HG03442 (cell line): Measurements from ENCODE around the gene AGGF1.
"Not testable (repeated sequence)": the region's sequence is repeated elsewhere in the genome, so short reads cannot be mapped to it uniquely, and the experiment has no call there.

Experiments
- ATAC-seq: cut with Tn5 transposase; IDR thresholded peaks from one replicate; pipeline ENCODE4 v1.9.1; 2021; ENCODE audit warnings: mild to moderate bottlenecking, moderate library complexity; ENCODE audit not compliant: unreplicated experiment

Gene AGGF1, protein sequence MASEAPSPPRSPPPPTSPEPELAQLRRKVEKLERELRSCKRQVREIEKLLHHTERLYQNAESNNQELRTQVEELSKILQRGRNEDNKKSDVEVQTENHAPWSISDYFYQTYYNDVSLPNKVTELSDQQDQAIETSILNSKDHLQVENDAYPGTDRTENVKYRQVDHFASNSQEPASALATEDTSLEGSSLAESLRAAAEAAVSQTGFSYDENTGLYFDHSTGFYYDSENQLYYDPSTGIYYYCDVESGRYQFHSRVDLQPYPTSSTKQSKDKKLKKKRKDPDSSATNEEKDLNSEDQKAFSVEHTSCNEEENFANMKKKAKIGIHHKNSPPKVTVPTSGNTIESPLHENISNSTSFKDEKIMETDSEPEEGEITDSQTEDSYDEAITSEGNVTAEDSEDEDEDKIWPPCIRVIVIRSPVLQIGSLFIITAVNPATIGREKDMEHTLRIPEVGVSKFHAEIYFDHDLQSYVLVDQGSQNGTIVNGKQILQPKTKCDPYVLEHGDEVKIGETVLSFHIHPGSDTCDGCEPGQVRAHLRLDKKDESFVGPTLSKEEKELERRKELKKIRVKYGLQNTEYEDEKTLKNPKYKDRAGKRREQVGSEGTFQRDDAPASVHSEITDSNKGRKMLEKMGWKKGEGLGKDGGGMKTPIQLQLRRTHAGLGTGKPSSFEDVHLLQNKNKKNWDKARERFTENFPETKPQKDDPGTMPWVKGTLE

DNA sequence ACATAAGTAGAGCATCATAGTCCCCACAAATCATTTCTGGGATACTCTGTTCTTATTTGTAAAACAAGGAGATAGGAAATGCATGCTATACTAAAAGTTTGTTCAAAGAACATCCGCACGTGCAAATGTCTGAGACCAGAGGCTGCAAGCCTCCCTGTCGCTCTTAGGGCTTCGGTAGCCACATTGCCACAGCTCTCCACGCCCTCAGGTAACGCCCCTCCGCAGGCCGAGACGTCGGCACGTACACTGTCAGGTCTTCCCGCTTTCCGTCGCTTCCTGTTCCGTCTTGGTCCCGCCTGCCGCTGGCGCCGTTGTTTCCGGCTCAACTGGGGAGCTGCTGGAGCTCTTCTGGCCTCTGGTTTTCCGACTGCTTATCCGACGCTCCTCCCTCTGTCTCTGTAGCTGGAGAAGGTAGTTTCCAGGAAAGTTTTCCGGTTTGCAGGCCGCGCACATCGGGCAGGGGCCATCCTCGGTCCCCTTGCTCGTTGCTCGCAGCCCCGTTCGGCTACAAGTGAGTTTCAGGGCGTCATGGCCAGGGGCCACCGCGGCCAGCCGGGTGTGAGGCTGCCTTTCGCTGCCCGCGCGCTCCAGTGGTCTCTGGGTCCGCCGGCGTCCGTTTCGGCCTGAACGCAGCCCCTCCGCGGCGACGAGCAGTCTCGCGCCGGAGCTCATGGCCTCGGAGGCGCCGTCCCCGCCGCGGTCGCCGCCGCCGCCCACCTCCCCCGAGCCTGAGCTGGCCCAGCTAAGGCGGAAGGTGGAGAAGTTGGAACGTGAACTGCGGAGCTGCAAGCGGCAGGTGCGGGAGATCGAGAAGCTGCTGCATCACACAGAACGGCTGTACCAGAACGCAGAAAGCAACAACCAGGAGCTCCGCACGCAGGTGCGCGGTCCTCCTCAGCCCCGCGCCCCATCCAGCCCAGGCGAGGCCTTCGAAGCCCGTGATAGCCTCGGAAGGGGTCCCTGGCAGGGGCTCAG, at the start of gene AGGF1:
AGGF1 (plus strand) TSS at position 308 of the 975 bp plus-strand sequence; CDS start at position 671, 363 bp downstream.
- peak; percentile 98 for ATAC-seq

DNA sequence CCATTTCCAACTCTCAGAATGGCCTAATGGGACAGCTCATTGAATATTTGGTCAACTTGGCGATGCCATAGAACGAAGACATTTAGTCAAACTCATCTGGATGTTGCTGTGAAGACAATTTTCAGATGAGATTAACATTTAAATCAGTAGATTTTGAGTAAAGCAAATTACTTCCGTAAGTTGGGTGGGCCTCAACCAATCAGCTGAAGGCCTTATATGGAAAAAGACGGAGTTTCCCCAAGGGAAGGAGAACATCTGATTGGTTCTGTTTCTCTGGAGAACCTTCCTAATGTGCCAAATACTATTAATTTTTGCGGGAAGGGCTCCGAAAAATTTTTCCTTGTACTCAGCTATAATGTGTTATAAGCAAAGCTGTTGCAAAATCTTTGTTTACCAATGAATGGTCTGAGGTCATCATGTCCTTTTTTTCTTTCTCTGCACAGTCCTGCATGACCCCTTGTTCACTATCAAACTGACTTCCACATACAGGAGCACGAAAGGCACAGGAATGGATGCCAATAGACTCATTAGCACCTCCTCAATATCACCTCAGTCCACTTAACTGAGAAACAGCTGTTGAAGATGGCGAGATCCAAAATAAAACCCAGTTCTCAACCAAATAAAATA, 49.6 kb upstream of the AGGF1 start:
- no peak for ATAC-seq

DNA sequence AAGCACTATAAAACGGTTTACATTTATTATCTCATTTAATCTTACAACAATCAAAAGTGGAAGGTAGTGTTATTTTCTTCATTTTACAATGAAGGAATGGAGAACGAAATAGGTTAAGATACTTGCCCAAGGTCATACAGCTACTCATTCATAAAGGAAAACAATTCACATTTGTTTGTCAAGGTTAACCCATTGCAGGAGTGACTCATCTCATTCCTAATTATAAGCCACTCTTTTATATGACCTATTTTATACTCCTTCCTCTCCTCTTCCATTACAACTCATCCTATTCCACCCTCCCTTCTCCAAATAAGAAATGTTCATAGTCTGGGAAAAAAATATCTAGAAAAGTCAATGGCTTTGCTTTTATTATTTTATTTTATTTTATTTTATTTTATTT, 47.8 kb upstream of the AGGF1 start:
- ATAC-seq, result no peak

DNA sequence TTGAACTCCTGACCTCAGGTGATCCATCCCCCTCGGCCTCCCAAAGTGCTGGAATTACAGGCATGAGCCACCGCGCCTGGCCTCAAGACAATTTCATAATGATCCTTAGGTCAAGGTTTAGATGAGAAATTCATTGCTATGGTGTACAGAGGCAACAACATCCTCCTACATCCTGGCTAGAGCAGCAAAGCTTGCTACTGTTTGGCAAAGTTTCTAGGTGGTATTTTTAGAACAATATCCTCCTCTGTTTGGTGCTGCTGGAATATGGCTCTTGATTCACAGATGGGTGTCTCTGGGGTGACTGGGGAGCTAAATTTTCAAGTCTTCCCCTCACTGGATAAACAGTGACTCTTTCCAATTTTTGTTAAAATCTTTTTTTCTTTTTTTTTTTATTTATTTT, 46.7 kb upstream of the AGGF1 start:
- ATAC-seq, result no peak

DNA sequence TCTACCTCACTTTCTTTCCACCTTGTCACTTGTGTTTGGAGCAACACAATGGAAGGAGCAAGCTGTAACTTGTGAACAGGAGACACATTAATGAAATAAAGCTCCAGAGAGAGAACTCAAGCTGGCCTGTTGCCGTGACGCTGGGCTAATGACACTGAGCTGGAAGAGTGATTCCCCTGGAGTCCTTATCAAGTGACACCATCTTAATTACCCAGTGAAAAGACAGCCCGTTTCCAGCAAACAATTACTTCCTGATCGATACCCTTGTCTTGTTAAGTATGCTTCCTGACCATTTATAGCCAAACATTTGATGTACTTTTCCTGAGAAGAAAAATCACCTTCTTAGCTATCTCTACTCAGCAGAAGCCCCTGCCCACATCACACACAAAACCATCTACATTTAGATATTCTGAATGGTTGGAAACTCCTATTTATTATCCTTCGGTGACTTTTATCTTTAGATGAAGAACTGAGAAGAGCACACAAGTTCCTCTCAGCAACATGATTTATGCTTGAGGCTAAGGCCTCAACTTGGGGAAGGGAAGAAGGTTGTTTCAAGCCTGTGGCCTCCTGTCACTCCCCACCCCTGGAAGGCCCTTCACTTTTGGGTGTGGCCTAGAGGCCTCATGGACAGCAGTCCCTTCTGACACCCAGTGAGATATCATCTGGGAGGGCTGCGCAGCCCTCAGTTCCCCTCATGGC, 43.2 kb upstream of the AGGF1 start:
- ATAC-seq, result no peak

DNA sequence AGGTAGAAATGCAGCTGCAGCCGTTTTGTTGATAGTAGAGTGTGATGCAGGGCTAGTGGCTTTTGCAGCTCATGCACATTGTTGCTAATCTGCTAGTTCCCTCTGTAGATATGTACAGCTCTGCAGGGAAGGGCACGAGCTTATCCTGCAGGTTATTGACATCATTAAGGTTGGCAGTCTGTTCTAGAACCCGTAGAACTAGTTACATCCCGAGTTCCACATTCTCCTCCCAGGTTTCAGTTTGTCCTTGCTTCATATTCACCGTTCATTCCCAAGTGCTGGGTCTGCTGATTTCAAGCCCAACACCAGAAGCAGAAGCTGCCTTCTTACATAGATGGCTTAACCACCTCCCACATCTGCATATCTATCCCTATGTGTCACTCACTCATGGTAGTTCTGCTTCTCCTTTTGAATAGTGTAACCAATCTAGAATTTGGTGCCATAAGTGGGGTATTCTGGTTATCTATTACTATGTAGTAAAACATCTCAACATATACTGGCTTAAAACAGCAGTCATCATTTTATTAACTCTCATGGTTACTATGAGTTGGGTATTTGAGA, 39.2 kb upstream of the AGGF1 start:
- no peak for ATAC-seq

DNA sequence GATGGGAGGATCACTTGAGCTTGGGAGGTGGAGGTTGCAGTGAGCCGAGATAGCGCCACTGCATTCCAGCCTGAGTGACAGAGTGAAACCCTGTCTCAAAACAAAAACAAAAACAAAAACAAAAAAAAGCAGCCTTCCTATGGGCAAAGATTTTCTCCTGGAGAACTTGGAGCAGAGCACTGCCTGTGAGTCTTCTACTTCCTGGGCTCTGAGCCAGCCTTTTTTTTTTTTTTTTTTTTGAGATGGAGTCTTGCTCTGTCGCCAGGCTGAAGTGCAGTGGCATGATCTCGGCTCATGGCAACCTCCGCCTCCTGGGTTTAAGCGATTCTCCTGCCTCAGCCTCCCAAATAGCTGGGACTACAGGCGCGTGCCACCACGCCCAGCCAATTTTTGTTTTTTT, 36.8 kb upstream of the AGGF1 start:
- not testable (repeated sequence) for ATAC-seq

DNA sequence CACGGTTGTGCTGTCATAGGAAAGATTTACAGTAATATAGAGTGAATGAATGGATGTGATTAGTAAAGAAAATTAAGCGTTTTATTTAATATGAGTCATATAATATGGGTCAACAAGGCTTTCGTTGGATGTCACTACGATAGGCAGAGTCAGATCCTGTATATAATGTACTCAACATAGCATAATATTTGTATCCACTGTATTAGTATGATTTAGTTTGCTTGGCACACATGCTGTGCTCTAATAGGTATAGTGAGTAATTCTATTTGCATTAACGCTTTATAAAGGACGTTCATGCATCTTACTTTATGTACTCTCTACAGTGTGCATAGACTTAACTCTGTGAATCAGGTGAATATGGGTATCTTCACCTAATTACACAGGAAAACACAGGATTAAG, 35.9 kb upstream of the AGGF1 start:
- ATAC-seq, result no peak

DNA sequence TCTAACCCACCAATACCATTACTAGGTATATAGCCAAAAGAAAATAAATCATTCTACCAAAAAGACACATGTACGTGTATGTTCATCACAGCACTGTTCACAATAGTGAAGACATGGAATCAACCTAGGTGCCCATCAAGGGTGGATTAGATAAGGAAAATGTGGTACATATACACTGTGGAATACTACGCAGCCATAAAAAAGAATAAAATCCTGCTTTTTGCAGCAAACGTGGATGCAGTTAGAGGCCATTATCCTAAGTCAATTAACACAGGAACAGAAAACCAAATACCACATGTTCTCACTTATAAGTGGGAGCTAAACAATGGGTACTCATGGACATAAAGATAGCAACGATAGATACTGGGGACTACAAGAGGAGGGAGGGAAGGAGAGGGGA, 32.0 kb upstream of the AGGF1 start:
- ATAC-seq, result not testable (repeated sequence)

DNA sequence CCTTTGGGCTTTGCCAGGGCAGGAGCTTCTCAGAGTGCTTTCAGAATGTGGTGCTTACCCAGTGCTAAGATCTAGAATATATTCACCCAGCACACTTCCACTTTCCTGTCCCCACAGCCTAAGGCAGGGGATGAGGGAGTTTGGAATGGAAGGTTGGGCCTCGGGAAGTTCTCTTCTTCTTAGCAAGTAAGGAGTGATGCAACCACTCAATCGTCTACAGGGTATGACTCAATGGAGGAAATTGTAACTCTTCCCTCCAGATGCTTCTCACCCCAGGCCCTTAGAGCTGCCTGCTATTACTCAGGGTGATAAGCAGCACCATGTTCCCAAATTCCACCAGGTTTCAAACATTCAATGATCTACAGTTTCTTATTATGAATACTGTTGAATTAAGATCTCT, 30.8 kb upstream of the AGGF1 start:
- ATAC-seq, result no peak

DNA sequence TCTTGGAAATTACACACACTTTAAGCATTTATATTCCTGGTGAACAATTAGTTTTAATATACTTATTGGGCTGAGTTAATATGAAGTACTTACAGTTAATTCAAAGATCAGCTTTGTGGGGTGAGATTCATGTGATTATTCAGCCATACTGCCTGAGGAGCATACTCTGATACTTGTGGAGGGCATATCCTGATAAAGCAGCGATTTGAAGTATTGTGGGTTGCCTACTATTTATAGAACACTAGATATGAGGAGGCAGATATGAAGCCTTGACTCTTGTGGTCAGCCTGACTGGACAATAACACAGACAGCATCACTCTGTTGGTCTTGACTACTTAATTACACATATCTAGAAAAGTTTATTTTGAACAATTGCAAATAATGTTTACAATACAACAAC, 27.0 kb upstream of the AGGF1 start:
- no peak for ATAC-seq

DNA sequence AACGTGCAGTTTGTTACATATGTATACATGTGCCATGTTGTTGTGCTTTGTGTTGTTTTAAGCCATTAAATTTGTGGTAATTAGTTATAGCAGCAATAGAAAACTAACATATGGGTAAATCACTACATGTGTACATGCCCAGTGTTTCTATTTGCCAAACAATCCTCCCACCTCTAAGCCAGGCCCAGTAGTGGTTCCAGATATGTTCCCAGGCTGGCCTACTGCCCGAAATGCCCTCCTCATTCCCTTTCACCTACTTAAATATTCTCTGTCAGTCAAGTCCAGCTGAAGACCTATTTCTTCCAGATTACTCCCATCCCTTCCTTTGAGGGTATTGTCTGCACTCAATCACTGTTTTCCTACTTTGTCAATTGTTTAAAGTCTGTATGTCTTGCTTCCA, 24.1 kb upstream of the AGGF1 start:
- ATAC-seq, result no peak

DNA sequence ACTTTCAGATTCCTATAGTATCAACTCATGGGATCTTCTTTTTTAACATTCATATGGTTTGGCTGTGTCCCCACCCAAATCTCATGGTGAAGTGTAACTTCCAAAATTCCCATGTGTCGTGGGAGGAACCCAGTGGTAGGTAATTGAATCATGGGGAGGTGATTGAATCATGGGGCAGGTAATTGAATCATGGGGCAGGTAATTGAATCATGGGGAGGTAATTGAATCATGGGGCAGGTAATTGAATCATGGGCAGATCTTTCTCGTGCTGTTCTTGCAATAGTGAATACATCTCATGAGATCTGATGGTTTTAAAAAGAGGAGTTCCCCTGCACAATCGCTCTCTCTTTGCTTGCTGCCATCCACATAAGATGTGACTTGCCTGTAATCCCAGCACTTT, 21.8 kb upstream of the AGGF1 start:
- no peak for ATAC-seq

DNA sequence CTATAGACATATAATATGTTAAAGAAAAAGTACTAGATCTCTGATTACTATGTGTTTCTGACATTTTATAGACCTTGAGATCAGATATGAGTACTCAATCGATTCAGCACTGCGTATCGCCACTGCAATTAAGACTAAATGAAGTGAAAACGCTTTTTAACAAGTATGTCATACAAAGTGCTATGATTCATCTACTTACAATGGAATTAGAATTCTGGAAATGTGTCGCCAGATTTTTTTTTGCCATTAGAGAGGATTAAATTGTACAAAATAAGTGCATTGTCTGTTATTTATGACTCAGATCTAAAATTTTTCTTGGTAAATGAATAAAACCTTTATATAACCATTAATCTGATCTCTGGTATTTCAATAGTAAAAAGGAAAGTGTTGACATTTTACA, 20.0 kb upstream of the AGGF1 start:
- no peak for ATAC-seq

DNA sequence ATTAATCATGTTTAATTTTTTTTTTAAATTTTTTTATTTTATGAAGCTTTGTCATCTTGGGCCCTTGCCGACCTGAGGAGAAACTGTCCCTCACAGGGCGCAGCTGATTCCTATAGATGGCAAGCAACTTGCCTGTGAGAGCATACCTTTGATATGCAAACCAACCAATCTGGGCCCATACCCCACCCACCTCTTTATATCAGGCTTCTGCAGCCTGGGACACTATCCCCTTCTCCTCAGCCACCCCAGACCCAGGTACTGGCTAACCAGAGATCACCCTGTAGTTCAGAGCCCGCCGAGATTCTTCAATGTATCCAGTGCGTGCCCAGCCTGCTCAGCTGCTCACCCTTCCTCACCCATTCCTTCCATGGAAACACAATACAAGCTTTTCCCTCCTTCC, 18.7 kb upstream of the AGGF1 start:
- no peak for ATAC-seq

DNA sequence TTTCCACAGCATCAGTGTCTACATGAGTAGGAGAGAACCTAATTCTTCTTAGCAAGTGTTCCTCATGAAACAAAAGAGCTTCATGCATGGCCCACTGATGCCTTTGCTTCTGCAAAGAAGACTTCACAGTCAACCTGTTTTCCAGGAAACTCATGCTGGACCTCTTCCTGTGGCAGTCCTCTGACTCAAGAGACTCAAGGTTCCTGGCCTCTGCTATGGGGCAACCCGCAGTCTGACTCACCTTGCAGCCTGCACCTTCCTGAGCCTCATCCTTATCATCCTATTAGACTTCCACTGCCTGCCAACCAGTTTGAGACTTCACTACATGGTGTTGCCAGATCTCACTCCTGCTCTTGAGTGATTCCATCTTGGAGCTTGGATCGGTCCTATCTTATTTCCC, 17.6 kb upstream of the AGGF1 start:
- no peak for ATAC-seq

DNA sequence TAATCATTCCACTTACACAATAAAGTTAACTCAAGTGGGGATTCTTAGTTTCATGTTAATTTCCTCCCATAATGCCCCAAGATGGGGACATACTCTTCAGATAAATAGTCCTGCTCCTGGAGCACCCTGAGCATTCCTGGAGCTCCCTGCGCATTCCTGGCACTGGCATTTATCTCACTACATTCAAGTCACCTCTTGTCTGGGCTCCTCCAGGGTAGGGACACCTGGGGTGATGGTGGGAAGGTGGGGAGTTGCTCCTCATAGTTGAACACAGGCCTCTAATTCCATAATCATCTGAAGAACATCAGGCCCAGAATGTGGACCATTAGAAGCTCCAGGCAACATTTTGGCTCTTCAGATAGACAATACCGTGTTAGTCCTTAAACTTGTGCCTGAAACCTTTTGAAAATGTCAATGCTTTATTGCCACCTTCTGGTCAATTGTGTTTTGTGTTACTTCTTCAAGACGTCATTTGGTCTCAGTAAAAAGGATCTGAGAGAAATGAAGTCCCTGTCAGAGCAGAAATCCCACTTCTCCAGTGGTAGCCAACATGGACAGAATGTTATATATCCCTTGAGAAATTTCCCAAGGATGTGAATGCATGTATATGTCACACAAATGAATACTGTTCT, 14.2 kb upstream of the AGGF1 start:
- ATAC-seq, result no peak

DNA sequence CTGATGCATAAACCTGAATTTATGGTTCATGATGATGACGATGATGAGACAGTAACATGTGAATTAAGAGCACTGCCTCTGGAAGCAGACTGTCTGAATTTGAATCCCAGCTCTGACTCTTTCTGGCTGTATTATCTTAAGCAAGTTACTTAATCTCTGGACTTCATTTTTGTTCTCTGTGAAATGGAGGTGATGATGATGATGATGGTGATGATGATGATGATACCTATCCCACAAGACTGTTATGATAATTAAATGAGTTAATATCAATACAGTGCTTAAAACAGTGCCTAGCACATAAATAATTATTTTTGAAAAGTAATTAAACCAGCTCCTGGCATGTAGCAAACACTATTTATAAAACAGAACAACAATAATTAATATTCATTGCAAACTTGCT, 13.2 kb upstream of the AGGF1 start:
- ATAC-seq, result no peak

DNA sequence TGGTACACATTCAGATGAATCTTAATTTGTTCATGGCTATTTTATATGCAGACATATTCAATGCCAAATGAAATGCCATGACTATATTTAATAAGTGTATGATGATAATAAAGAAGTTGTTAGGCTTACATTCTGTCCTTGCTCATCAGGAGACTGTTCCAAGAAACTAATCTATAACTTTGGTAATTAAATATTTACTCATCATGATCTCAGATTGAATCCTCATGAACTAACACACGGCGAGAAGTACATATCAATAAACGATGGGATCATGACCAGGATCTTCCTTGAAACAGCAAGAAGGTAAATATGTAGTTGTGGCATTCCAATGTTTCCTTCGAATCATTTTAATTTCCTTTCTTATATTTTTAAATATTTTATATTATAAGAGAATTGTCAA, 12.5 kb upstream of the AGGF1 start:
- ATAC-seq, result no peak
